K562 (cell line): ENCODE results near the gene TSHZ1. TPM values are rescaled to one million over a fixed set of nuclear protein-coding genes. Genes with fewer than 3 reads are reported as not detected.

Experiments used
- ATAC-seq: fragments of 200-7000 bp; cut with Tn5 transposase; 3 replicates; pipeline ENCODE4 v1.9.1; 2020; ENCODE audit warnings: moderate library complexity
- BruUV-seq: library from RNA; stranded (reverse); fragments of 400-500 nt; replicated peaks from 2 replicates; lab custom pipeline; 2021; lab: Mats Ljungman, UMichigan
- CTCF ChIA-PET: fragments of 300-600 bp; formaldehyde crosslinking; extraction: SDS; loops from one replicate; lab custom pipeline; 2021; ENCODE audit warnings: low intra/inter-chr PET ratio; lab: Yijun Ruan, JAX
- POLR2A ChIA-PET: fragments of 300-600, 350-650 bp; sonication (Branson Sonifier 250); formaldehyde crosslinking; extraction: SDS; loops from one replicate; lab custom pipeline; 2021; ENCODE audit warnings: antibody characterized with exemption, inconsistent platforms; lab: Yijun Ruan, JAX
- DNase-seq, 4 experiments: peaks; one replicate each; pipeline versions ENCODE4 v3.0.0 to v3.0.0-alpha.2; 2011 to 2018; ENCODE audit warnings: low spot score in 3 of 4, mixed read lengths in 3 of 4; ENCODE audit errors: extremely low read depth in 1 of 4
- FAIRE-seq: peaks from 2 replicates; lab custom pipeline; 2011; peaks lifted over from hg19 to GRCh38; lab: Jason Lieb, UNC
- H2AFZ ChIP-seq: 2 replicates; pipeline ENCODE4 v1.6.0; 2011; ENCODE audit warnings: low read depth, low read length, control low read depth, inconsistent platforms
- H3K27ac ChIP-seq: fragments of 200-600 bp; 3 replicates; pipeline ENCODE4 v1.8.0; 2011; ENCODE audit warnings: low read depth, mild to moderate bottlenecking, control low read depth, inconsistent platforms, low read length, moderate library complexity, mixed read lengths; ENCODE audit errors: extremely low read depth
- H3K27me3 ChIP-seq, 2 experiments: fragments of 300-600 bp in 1 of 2; 2 replicates in 1 of 2; 3 replicates in 1 of 2; pipeline versions ENCODE4 v1.6.0 to v1.8.0; 2011; ENCODE audit warnings: inconsistent platforms in 2 of 2, low read length in 2 of 2, mild to moderate bottlenecking in 1 of 2, mixed read lengths in 1 of 2, moderate library complexity in 1 of 2; ENCODE audit not compliant: control insufficient read depth in 2 of 2, insufficient read depth in 2 of 2
- H3K36me3 ChIP-seq: fragments of 300-600 bp; 3 replicates; pipeline ENCODE4 v1.8.0; 2011; ENCODE audit warnings: mild to moderate bottlenecking, low read length, inconsistent platforms; ENCODE audit not compliant: control insufficient read depth, insufficient read depth
- H3K4me1 ChIP-seq, 2 experiments: fragments of 200-600 bp in 1 of 2; replicated peaks in 1 of 2; 2 replicates in 1 of 2; 3 replicates in 1 of 2; pipeline versions ENCODE4 v1.5.1 to v1.8.0; 2011; ENCODE audit warnings: inconsistent platforms in 2 of 2, low read length in 2 of 2, mild to moderate bottlenecking in 1 of 2, mixed read lengths in 1 of 2, moderate library complexity in 1 of 2; ENCODE audit not compliant: control insufficient read depth in 2 of 2, insufficient read depth in 2 of 2
- H3K4me2 ChIP-seq: 2 replicates; pipeline ENCODE4 v1.6.1; 2011; ENCODE audit warnings: low read length, control low read depth, inconsistent platforms, mixed read lengths; ENCODE audit not compliant: insufficient read depth
- H3K4me3 ChIP-seq: fragments of 200-600 bp; sonication (generic), shearing (Covaris generic); 2 replicates; pipeline ENCODE4 v1.5.1; 2016; ENCODE audit warnings: control low read depth, inconsistent platforms
- H3K79me2 ChIP-seq: fragments of 200-600 bp; 3 replicates; pipeline ENCODE4 v1.8.0; 2011; ENCODE audit warnings: low read length, inconsistent platforms; ENCODE audit not compliant: control insufficient read depth, insufficient read depth
- H3K9ac ChIP-seq, 2 experiments: 2 replicates each; pipeline versions ENCODE4 v1.6.0 to v1.6.1; 2011; ENCODE audit warnings: low read depth in 2 of 2, low read length in 2 of 2, control low read depth in 1 of 2, inconsistent platforms in 1 of 2, mild to moderate bottlenecking in 1 of 2, mixed read lengths in 1 of 2; ENCODE audit not compliant: insufficient read depth in 1 of 2
- H3K9me1 ChIP-seq: one replicate; pipeline ENCODE4 v1.6.0; 2011; ENCODE audit warnings: inconsistent platforms, mild to moderate bottlenecking, low read length, moderate library complexity; ENCODE audit not compliant: control insufficient read depth, insufficient read depth
- H3K9me3 ChIP-seq: replicated peaks from 2 replicates; pipeline ENCODE4 v1.5.1; 2011; ENCODE audit warnings: low read depth, low read length, inconsistent platforms; ENCODE audit not compliant: control insufficient read depth, insufficient read depth
- H4K20me1 ChIP-seq: replicated peaks from 2 replicates; pipeline ENCODE4 v1.6.1; 2011; ENCODE audit warnings: low read length, inconsistent platforms, mixed read lengths; ENCODE audit not compliant: control insufficient read depth, insufficient read depth
- ATF7 ChIP-seq: fragments of 450-650 bp; IDR thresholded peaks from 2 replicates; pipeline ENCODE4 v1.7.1; 2014; ENCODE audit warnings: mild to moderate bottlenecking, moderate library complexity
- CREM ChIP-seq: IDR thresholded peaks from 2 replicates; pipeline ENCODE4 v1.6.1; 2014; ENCODE audit warnings: antibody characterized with exemption, low read depth
- EWSR1 ChIP-seq: fragments of 450-650 bp; IDR thresholded peaks from 2 replicates; pipeline ENCODE4 v1.6.1; 2018; ENCODE audit warnings: borderline replicate concordance, mild to moderate bottlenecking, low read depth, moderate library complexity; ENCODE audit not compliant: partially characterized antibody
- GATA2 ChIP-seq: sonication (generic); formaldehyde crosslinking; IDR thresholded peaks from 2 replicates; pipeline ENCODE4 v1.4.0; 2020; ENCODE audit warnings: mild to moderate bottlenecking, missing genetic modification reagents
- HMGN3 ChIP-seq: IDR thresholded peaks from 2 replicates; pipeline ENCODE4 v1.6.1; 2011; ENCODE audit warnings: borderline replicate concordance, low read depth, mild to moderate bottlenecking, mixed read lengths, low read length; ENCODE audit not compliant: insufficient read length; ENCODE audit errors: extremely low read depth
- KDM2B ChIP-seq: fragments of 250-450 bp; sonication (Bioruptor Pico); IDR thresholded peaks from 2 replicates; pipeline ENCODE4 v1.8.0; 2021; ENCODE audit warnings: mild to moderate bottlenecking, moderate library complexity
- KHSRP ChIP-seq: fragments of 450-650 bp; IDR thresholded peaks from 2 replicates; pipeline ENCODE4 v1.6.1; 2017
- RBM39 ChIP-seq: fragments of 200-400 bp; formaldehyde crosslinking; optimal IDR thresholded peaks from 2 replicates; pipeline ENCODE3; 2018; ENCODE audit warnings: low read depth, low read length
- SUPT5H ChIP-seq: fragments of 450-650 bp; IDR thresholded peaks from 2 replicates; pipeline ENCODE4 v1.6.1; 2016
- TEAD2 ChIP-seq: fragments of 450-650 bp; IDR thresholded peaks from 2 replicates; pipeline ENCODE4 v1.6.1; 2016; ENCODE audit warnings: missing genetic modification characterization, control low read depth, missing compliant biosample characterization
- WGBS: fragments of 100-300 bp; shearing (Covaris generic); methylation state at CpG from one replicate; pipeline ENCODE4 v1.1.6; 2016; ENCODE audit warnings: low coverage, mixed read lengths; ENCODE audit not compliant: insufficient coverage; ENCODE audit errors: missing lambda C conversion rate; 5-methylcytosine and 5-hydroxymethylcytosine counted together
- in situ Hi-C: fragments of 300-500 bp; cut with MboI; formaldehyde crosslinking; loops from 4 replicates; pipeline ENCODE4 v1.15.0; 2018; ENCODE audit warnings: inconsistent platforms, mixed read lengths
- intact Hi-C: fragments of 100-400 bp; cut with micrococcal nuclease; formaldehyde crosslinking; loops from 2 replicates; pipeline ENCODE4 v1.14.2; 2022
- polyA plus RNA-seq, 8 experiments: library from polyadenylated mRNA; depleted of rRNA in 4 of 8; stranded (reverse) in 5 of 8; unstranded in 3 of 8; fragments of >200 nt; fragmentation: Nextera tagmentation in 2 of 8; fragmentation: Illumina TruSeq in 1 of 8; extraction: Ambion mirVana in 2 of 8; extraction: Trizol in 1 of 8; gene quantifications; 2 replicates each; pipeline versions ENCODE4 v1.2.1 to v1.2.3, GENCODE V29; 2011 to 2014; ENCODE audit warnings: inconsistent platforms in 1 of 8, missing spikeins in 1 of 8
- total RNA-seq, 7 experiments: library from RNA; depleted of rRNA in 6 of 7; stranded (reverse); fragments of >200 nt in 6 of 7; fragmentation: Illumina TruSeq in 2 of 7; extraction: Trizol in 2 of 7; gene quantifications; 2 replicates each; pipeline versions ENCODE4 v1.2.1 to v1.2.3, GENCODE V29; 2011 to 2021; ENCODE audit warnings: low replicate concordance in 1 of 7
- TF ChIP-seq, protein P1 (sequence below): fragments of 450-650 bp; formaldehyde crosslinking; IDR thresholded peaks from 2 replicates; pipeline ENCODE4 v1.4.0; 2022; ENCODE audit warnings: missing genetic modification characterization
- TF ChIP-seq, protein P2 (sequence below): IDR thresholded peaks from 2 replicates; pipeline ENCODE4 v1.6.1; 2014; ENCODE audit warnings: antibody characterized with exemption

TSHZ1 gene
- total and polyA plus RNA-seq, 9 of the 15 experiments (the other 6 are each of a cell fraction or from before 2014, with no cell fraction given): 1.1 to 7.2 (median 2.7) TPM

DNA sequence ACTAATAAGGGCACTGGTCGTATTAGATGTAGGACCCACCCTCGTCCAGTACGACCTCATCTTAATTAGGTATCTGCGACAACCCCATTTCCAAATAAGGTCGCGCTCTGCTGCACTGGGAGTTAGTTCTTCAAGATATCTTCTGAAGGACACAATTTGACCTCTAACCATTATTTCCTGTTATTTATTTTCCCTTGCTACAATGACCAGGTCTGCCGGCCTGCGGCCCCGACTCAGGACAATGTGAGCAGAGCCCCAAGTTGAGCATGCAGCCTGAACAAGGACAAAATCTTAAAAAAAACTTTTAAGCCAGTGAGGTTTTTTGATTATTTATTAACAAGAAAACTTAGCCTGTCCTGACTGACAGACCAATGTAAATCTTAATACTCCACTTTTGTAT lies 109.3 kb downstream of the TSHZ1 start (continued):
- TF ChIP-seq, protein P1, sequence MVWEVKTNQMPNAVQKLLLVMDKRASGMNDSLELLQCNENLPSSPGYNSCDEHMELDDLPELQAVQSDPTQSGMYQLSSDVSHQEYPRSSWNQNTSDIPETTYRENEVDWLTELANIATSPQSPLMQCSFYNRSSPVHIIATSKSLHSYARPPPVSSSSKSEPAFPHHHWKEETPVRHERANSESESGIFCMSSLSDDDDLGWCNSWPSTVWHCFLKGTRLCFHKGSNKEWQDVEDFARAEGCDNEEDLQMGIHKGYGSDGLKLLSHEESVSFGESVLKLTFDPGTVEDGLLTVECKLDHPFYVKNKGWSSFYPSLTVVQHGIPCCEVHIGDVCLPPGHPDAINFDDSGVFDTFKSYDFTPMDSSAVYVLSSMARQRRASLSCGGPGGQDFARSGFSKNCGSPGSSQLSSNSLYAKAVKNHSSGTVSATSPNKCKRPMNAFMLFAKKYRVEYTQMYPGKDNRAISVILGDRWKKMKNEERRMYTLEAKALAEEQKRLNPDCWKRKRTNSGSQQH (CRISPR knock-in tag): no peak
- TF ChIP-seq TEAD2 (tag): no peak
- no peak for TF ChIP-seq GATA2 (CRISPR knock-in tag)
- no peak for TF ChIP-seq EWSR1
- TF ChIP-seq SUPT5H: no peak
- TF ChIP-seq HMGN3: no peak
- TF ChIP-seq KHSRP: no peak
- TF ChIP-seq, all 486 proteins: peak for 0

DNA sequence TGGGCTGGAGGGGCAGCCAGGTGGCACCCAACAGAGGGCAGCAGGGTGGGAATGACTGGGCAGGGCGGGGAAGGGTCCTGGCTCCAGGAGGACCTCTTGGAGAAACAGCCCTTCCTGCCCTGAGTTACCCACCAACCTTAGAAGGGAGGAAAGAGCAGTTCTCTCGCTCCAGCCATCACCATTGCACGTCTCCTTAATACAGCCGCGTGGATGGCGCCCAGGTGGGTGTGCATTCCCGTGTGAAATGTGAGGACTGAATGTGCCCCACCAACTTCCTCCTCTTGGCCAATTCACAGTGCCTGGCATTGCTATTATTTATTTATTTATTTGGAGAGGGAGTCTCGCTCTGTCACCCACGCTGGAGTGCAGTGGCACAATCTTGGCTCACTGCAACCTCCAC lies 109.9 kb downstream of the TSHZ1 start:
- H3K79me2 ChIP-seq: no peaks in the 10 kb centered on the region
- ChIA-PET CTCF (no interaction called here), POLR2A (no interaction called here)
- H3K4me3 ChIP-seq: no peak overlapping the region
- BruUV-seq: no TSS peak
- H3K36me3 ChIP-seq: no peaks in the 10 kb centered on the region
- ATAC-seq (no peak), DNase-seq (no peak)
- H3K27me3 ChIP-seq: peaks cover 7 to 51% of the 10 kb centered on the region in 2 experiments; a peak in 3 of 5 replicates
- no peak overlapping the region for H2AFZ ChIP-seq
- in situ Hi-C loops: no loop called here
- TF ChIP-seq RBM39: no peak
- TF ChIP-seq, protein P2, sequence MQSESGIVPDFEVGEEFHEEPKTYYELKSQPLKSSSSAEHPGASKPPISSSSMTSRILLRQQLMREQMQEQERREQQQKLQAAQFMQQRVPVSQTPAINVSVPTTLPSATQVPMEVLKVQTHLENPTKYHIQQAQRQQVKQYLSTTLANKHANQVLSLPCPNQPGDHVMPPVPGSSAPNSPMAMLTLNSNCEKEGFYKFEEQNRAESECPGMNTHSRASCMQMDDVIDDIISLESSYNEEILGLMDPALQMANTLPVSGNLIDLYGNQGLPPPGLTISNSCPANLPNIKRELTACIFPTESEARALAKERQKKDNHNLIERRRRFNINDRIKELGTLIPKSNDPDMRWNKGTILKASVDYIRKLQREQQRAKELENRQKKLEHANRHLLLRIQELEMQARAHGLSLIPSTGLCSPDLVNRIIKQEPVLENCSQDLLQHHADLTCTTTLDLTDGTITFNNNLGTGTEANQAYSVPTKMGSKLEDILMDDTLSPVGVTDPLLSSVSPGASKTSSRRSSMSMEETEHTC: no peak
- no peak for TF ChIP-seq KDM2B (CRISPR knock-in tag)
- TF ChIP-seq CREM: no peak
- TF ChIP-seq ATF7: no peak
- TF ChIP-seq, all 486 proteins: peak for 0
- Histone ChIP-seq H3K9me3 (no peaks in the 10 kb centered on the region), H3K4me2 (no peak overlapping the region), H4K20me1 (no peaks in the 10 kb centered on the region), H3K9me1 (no peaks in the 10 kb centered on the region), H3K9ac (no peak overlapping the region), H3K27ac (no peak overlapping the region), H3K4me1 (no peaks in the 10 kb centered on the region)
- intact Hi-C loops: no loop called here
- WGBS: 0% methylated on average over 6 of the region's 9 CpGs
- no peak for FAIRE-seq
